ENCODE results near the gene PFKL.
A peak's percentile ranks its signal among the peaks of the same experiment; 100 is the strongest.

Gene PFKL

GRCh38 chr21:44314561-44314960, 14.7 kb downstream of the PFKL start:
- no peak for DNase-seq

GRCh38 chr21:44315691-44316203, 15.9 kb downstream of the PFKL start:
- DNase-seq, result no peak

GRCh38 chr21:44316277-44316900, 16.5 kb downstream of the PFKL start:
- DNase-seq, result no peak

GRCh38 chr21:44317241-44317782, 17.5 kb downstream of the PFKL start:
- DNase-seq, result peak; percentile 33 to 39

- no peak for DNase-seq
Observed at GRCh38 chr21:44317871-44318270, 18.0 kb downstream of the PFKL start.

GRCh38 chr21:44318489-44319285, 18.8 kb downstream of the PFKL start:
- DNase-seq, result no peak

- DNase-seq, result no peak
Observed at GRCh38 chr21:44319407-44320065, 19.7 kb downstream of the PFKL start.

GRCh38 chr21:44320847-44321246, 21.0 kb downstream of the PFKL start:
- no peak for DNase-seq

- no peak for DNase-seq
Observed at GRCh38 chr21:44321846-44322450, 22.1 kb downstream of the PFKL start.

GRCh38 chr21:44322621-44323325, 22.9 kb downstream of the PFKL start:
- no peak for DNase-seq

GRCh38 chr21:44323591-44323990, 23.7 kb downstream of the PFKL start:
- DNase-seq, result no peak

- no peak for DNase-seq
Observed at GRCh38 chr21:44324106-44324853, 24.4 kb downstream of the PFKL start.

- DNase-seq, result no peak
Observed at GRCh38 chr21:44324854-44325107, 24.9 kb downstream of the PFKL start.

GRCh38 chr21:44325386-44326271, 25.8 kb downstream of the PFKL start:
- DNase-seq, result no peak

- no peak for DNase-seq
Observed at GRCh38 chr21:44326272-44326647, 26.4 kb downstream of the PFKL start.

- DNase-seq, result no peak
Observed at GRCh38 chr21:44326716-44327602, 27.1 kb downstream of the PFKL start.

- DNase-seq, result no peak
Observed at GRCh38 chr21:44327603-44327974, 27.7 kb downstream of the PFKL start.

GRCh38 chr21:44328242-44328895, 28.5 kb downstream of the PFKL start:
- no peak for DNase-seq
